Measurements from ENCODE around the gene EDC3.

Gene EDC3

GRCh38 chr15:74585191-74585590 lies 110.6 kb downstream of the EDC3 start:
- peaks cover 4% of the 10 kb centered on the region for H3K36me3 ChIP-seq (ENCODE audit: control insufficient read depth, insufficient read depth, low read length)
- peaks cover 9% of the 10 kb centered on the region for H3K4me1 ChIP-seq (ENCODE audit: control insufficient read depth, low read depth, low read length)
- H3K18ac ChIP-seq (ENCODE audit: low read length) = no peak overlapping the region
- no peak overlapping the region for H3K4ac ChIP-seq (ENCODE audit: low read depth, low read length)
- no peak overlapping the region for H4K8ac ChIP-seq (ENCODE audit: low read depth, low read length)
- H2BK120ac ChIP-seq (ENCODE audit: low read depth, low read length) = no peak overlapping the region
- H3K4me2 ChIP-seq (ENCODE audit: low read length) = no peak overlapping the region
- no peak for DNase-seq
- no peak overlapping the region for H3K56ac ChIP-seq (ENCODE audit: low read length)
- H3K4me3 ChIP-seq (ENCODE audit: low read length) = no peak overlapping the region
- no peak overlapping the region for H3K23ac ChIP-seq (ENCODE audit: low read length)
- H4K5ac ChIP-seq (ENCODE audit: low read length) = no peak overlapping the region
- no CpG with 5 or more reads among the region's 3 CpGs for WGBS (ENCODE audit: extremely low coverage, insufficient coverage, low lambda C conversion rate)
- H2BK5ac ChIP-seq (ENCODE audit: low read length) = no peak overlapping the region
- no peak overlapping the region for H3K27ac ChIP-seq (ENCODE audit: low read depth, low read length)
- peaks cover 24% of the 10 kb centered on the region for H3K79me1 ChIP-seq (ENCODE audit: low read length)
- no peaks in the 10 kb centered on the region for H3K27me3 ChIP-seq (ENCODE audit: insufficient read depth, low read length, poor library complexity)
- peaks cover 1% of the 10 kb centered on the region for H3K79me2 ChIP-seq (ENCODE audit: control insufficient read depth, insufficient read depth, low read length)
- no peak overlapping the region for H3K9ac ChIP-seq (ENCODE audit: low read length)
- H2BK15ac ChIP-seq (replicated peaks; ENCODE audit: low read depth) = no peak overlapping the region
- no peak overlapping the region for H2AK5ac ChIP-seq (ENCODE audit: low read length)

GRCh38 chr15:74584779-74585178 lies 111.0 kb downstream of the EDC3 start:
- H3K9ac ChIP-seq (ENCODE audit: low read length) = no peak overlapping the region
- DNase-seq = no peak
- H3K4ac ChIP-seq (ENCODE audit: low read depth, low read length) = no peak overlapping the region
- no peak overlapping the region for H2BK5ac ChIP-seq (ENCODE audit: low read length)
- H3K36me3 ChIP-seq (ENCODE audit: control insufficient read depth, insufficient read depth, low read length) = peaks cover 4% of the 10 kb centered on the region
- peaks cover 1% of the 10 kb centered on the region for H3K79me2 ChIP-seq (ENCODE audit: control insufficient read depth, insufficient read depth, low read length)
- no peak overlapping the region for H3K27ac ChIP-seq (ENCODE audit: low read depth, low read length)
- H3K27me3 ChIP-seq (ENCODE audit: insufficient read depth, low read length, poor library complexity) = no peaks in the 10 kb centered on the region
- H3K79me1 ChIP-seq (ENCODE audit: low read length) = peaks cover 24% of the 10 kb centered on the region
- no peak overlapping the region for H4K8ac ChIP-seq (ENCODE audit: low read depth, low read length)
- no peak overlapping the region for H3K18ac ChIP-seq (ENCODE audit: low read length)
- H3K4me3 ChIP-seq (ENCODE audit: low read length) = no peak overlapping the region
- no peak overlapping the region for H3K23ac ChIP-seq (ENCODE audit: low read length)
- no peak overlapping the region for H2BK120ac ChIP-seq (ENCODE audit: low read depth, low read length)
- H3K4me1 ChIP-seq (ENCODE audit: control insufficient read depth, low read depth, low read length) = peaks cover 9% of the 10 kb centered on the region
- no peak overlapping the region for H4K5ac ChIP-seq (ENCODE audit: low read length)
- H3K4me2 ChIP-seq (ENCODE audit: low read length) = no peak overlapping the region
- no peak overlapping the region for H3K56ac ChIP-seq (ENCODE audit: low read length)
- no CpG with 5 or more reads among the region's 4 CpGs for WGBS (ENCODE audit: extremely low coverage, insufficient coverage, low lambda C conversion rate)
- H2AK5ac ChIP-seq (ENCODE audit: low read length) = no peak overlapping the region
- H2BK15ac ChIP-seq (replicated peaks; ENCODE audit: low read depth) = no peak overlapping the region

GRCh38 chr15:74584204-74584603 lies 111.6 kb downstream of the EDC3 start:
- Histone ChIP-seq H3K79me2 (ENCODE audit: control insufficient read depth, insufficient read depth, low read length) (peaks cover 1% of the 10 kb centered on the region), H3K27ac (ENCODE audit: low read depth, low read length) (no peak overlapping the region), H2BK15ac (replicated peaks; ENCODE audit: low read depth) (no peak overlapping the region), H3K18ac (ENCODE audit: low read length) (no peak overlapping the region), H4K5ac (ENCODE audit: low read length) (no peak overlapping the region), H3K27me3 (ENCODE audit: insufficient read depth, low read length, poor library complexity) (no peaks in the 10 kb centered on the region), H2BK5ac (ENCODE audit: low read length) (no peak overlapping the region), H3K9ac (ENCODE audit: low read length) (no peak overlapping the region), H3K56ac (ENCODE audit: low read length) (no peak overlapping the region), H2AK5ac (ENCODE audit: low read length) (no peak overlapping the region), H3K4me2 (ENCODE audit: low read length) (no peak overlapping the region), H3K4me3 (ENCODE audit: low read length) (no peak overlapping the region), H3K36me3 (ENCODE audit: control insufficient read depth, insufficient read depth, low read length) (peaks cover 2% of the 10 kb centered on the region), H3K79me1 (ENCODE audit: low read length) (peaks cover 20% of the 10 kb centered on the region), H3K23ac (ENCODE audit: low read length) (no peak overlapping the region), H4K8ac (ENCODE audit: low read depth, low read length) (no peak overlapping the region), H3K4ac (ENCODE audit: low read depth, low read length) (no peak overlapping the region), H3K4me1 (ENCODE audit: control insufficient read depth, low read depth, low read length) (peaks cover 5% of the 10 kb centered on the region), H2BK120ac (ENCODE audit: low read depth, low read length) (no peak overlapping the region)
- DNase-seq = no peak
- WGBS (ENCODE audit: extremely low coverage, insufficient coverage, low lambda C conversion rate) = no CpG with 5 or more reads among the region's 2 CpGs
